Duodenal mucosa (tissue), 2 donors: ENCODE data around the gene VAMP2.

ENCODE experiments used
- H3K27ac ChIP-seq: one replicate; pipeline ENCODE4 v1.7.0; 2013; ENCODE audit warnings: low read depth, low read length
- H3K27me3 ChIP-seq, 2 donors: one replicate each; pipeline ENCODE4 v1.7.0; 2013; ENCODE audit warnings: low read length in 2 of 2, control low read depth in 1 of 2; ENCODE audit not compliant: insufficient read depth in 2 of 2, control insufficient read depth in 1 of 2
- H3K36me3 ChIP-seq, 2 donors: one replicate each; pipeline ENCODE4 v1.7.0; 2013; ENCODE audit warnings: low read length in 2 of 2, control low read depth in 1 of 2; ENCODE audit not compliant: insufficient read depth in 2 of 2, control insufficient read depth in 1 of 2
- H3K4me1 ChIP-seq, 2 donors: one replicate each; pipeline ENCODE4 v1.7.0; 2013; ENCODE audit warnings: low read length in 2 of 2, control low read depth in 1 of 2; ENCODE audit not compliant: insufficient read depth in 2 of 2, control insufficient read depth in 1 of 2
- H3K4me3 ChIP-seq, 2 donors: one replicate each; pipeline ENCODE4 v1.7.0; 2013; ENCODE audit warnings: low read length in 2 of 2, low read depth in 1 of 2
- H3K9ac ChIP-seq, 2 donors: one replicate each; pipeline ENCODE4 v1.7.0; 2013; ENCODE audit warnings: low read length in 2 of 2, low read depth in 1 of 2
- H3K9me3 ChIP-seq, 2 donors: one replicate each; pipeline ENCODE4 v1.7.0; 2013; ENCODE audit warnings: low read length in 2 of 2, control low read depth in 1 of 2; ENCODE audit not compliant: control insufficient read depth in 1 of 2

Gene VAMP2

DNA sequence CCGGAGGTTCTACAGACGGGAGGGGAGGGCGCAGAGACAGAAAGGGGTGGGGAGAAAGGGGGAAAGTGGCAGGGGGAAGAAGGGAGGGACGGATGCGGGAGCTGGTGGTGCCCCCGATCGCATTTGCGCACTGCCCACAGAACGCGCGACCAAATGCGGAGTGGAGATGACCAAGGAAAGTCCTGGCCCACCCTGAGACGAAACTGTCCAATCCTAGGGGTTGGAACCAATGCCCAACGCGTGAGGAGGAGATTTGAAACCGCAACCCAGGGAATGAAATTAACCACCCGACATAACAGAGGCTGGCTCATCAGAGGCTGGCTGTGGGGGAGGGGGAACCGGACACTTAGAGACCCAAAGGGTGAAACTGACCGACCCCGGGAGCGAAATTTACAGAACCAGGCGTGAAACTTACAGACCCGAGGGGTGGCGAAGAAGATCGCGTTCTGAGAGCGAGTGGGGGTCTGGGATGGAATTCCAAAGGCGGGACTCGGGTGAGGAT is 40.3 kb downstream of the VAMP2 start:
- Histone ChIP-seq H3K9me3 (no peaks in the 10 kb centered on the region), H3K4me1 (peaks cover 66 to 81% of the 10 kb centered on the region in 2 donors), H3K9ac (peak overlapping the region; percentile 19 to 38), H3K27me3 (peaks cover 39 to 42% of the 10 kb centered on the region in 2 donors), H3K4me3 (peak overlapping the region; percentile 66 to 67), H3K36me3 (no peaks in the 10 kb centered on the region), H3K27ac (no peak overlapping the region)

DNA sequence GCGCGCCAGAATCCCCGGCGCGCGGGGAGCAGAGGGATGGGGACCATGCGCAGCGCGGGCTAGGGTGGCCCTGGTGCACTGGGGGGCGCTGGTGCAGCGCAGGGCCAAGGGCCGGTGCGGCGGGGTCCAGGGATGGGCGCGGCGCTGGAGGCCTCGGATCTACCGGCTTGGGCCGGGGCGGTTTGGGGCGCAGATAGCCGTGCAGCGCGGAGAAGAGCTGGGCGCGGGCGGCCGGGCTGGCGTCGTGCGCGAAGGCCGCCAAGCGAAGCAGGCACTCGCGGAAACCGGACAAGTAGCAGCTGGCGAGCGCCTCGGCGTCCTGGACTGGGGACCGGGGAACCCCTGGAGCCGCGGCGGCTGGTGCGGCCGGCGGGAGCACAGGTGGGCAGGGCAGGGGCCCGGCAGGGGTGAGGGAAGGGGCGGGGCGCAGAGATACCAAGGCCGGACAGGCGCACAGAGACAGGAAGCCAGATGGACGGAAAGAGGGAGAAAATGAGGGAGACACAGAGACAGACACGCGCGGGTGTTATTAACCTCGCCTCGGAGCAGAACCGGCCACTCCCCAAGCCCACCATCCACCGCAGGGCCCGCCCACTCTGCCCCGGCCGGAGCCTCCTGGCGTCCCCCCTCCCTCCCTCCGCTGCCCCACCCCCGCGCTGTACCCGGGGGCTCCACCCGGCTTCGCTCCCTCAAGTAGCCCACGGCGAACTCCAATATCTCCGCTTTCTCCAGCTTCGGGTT is 40.9 kb downstream of the VAMP2 start:
- H3K4me1 ChIP-seq, result peaks cover 64 to 79% of the 10 kb centered on the region in 2 donors

DNA sequence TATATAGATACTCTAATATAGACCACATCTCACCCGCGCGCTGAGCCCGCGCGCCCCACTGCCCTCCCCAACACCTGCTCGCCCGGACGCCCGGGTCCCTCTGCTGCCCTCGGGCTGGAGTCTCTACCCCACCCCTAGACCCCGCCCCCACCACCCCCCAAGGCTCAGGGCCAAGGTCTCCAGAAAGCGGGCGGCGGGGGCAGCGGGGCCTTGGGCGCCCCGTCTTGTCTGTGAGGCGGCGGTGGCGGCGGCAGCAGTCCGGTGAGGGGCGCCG is 41.4 kb downstream of the VAMP2 start:
- peaks cover 62 to 79% of the 10 kb centered on the region in 2 donors for H3K4me1 ChIP-seq
- peak overlapping the region; percentile 4 to 46 for H3K9ac ChIP-seq
- no peaks in the 10 kb centered on the region for H3K36me3 ChIP-seq
- H3K27ac ChIP-seq, result no peak overlapping the region
- peaks cover 49 to 50% of the 10 kb centered on the region in 2 donors for H3K27me3 ChIP-seq
- H3K4me3 ChIP-seq, result peak overlapping the region; percentile 66 to 68
- no peaks in the 10 kb centered on the region for H3K9me3 ChIP-seq

More for the DNA sequence above, 40.9 kb downstream of the VAMP2 start:
- Histone ChIP-seq H3K27ac (no peak overlapping the region), H3K36me3 (no peaks in the 10 kb centered on the region), H3K27me3 (peaks cover 44 to 46% of the 10 kb centered on the region in 2 donors), H3K4me3 (peak overlapping the region; percentile 66 to 67), H3K9me3 (no peaks in the 10 kb centered on the region), H3K9ac (peak overlapping the region in 1 of 2 donors; percentile 19)

DNA sequence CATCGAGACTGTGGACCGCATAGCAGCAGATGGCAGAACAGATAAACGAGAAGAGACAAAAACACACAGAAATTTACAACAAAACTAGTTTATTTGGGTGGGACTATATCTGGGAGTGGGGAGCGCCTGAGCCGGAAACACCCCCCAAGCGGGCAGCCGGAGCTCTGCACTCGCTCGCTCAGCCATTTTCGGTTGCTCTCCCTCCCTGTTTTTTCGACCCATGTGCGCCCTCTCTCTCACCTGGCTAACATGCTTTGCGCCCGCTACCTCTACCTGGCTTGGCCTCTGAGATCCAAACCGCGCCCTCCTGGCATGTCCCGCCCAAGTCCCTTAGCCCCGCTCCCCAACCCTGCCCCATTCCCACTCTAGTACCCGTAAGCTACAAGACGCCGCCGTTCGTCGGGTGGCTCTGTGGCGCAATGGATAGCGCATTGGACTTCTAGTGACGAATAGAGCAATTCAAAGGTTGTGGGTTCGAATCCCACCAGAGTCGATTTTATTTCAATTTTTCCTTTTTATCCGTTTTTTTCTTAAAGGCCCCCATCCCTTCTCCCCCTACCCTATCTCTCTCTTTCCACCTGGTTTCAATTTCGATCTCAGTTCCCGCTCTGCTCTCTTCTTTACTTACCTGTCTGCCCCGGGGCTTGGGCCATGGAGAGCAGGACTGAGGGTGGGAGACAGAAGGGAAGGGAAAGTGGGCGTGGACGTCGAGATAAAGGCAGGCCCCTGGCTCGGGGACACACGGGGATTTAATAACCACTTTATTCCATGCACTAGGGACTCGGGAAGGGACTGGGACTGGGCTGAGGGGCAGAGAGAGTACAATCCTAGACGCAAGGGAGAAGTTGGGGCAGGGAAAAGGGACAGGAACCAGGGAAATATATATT is 42.0 kb downstream of the VAMP2 start:
- Histone ChIP-seq H3K9ac (peak overlapping the region; percentile 4 to 46), H3K27me3 (peaks cover 55 to 56% of the 10 kb centered on the region in 2 donors), H3K4me3 (peak overlapping the region; percentile 63 to 68), H3K9me3 (no peaks in the 10 kb centered on the region), H3K27ac (no peak overlapping the region), H3K36me3 (no peaks in the 10 kb centered on the region), H3K4me1 (peaks cover 58 to 74% of the 10 kb centered on the region in 2 donors)

DNA sequence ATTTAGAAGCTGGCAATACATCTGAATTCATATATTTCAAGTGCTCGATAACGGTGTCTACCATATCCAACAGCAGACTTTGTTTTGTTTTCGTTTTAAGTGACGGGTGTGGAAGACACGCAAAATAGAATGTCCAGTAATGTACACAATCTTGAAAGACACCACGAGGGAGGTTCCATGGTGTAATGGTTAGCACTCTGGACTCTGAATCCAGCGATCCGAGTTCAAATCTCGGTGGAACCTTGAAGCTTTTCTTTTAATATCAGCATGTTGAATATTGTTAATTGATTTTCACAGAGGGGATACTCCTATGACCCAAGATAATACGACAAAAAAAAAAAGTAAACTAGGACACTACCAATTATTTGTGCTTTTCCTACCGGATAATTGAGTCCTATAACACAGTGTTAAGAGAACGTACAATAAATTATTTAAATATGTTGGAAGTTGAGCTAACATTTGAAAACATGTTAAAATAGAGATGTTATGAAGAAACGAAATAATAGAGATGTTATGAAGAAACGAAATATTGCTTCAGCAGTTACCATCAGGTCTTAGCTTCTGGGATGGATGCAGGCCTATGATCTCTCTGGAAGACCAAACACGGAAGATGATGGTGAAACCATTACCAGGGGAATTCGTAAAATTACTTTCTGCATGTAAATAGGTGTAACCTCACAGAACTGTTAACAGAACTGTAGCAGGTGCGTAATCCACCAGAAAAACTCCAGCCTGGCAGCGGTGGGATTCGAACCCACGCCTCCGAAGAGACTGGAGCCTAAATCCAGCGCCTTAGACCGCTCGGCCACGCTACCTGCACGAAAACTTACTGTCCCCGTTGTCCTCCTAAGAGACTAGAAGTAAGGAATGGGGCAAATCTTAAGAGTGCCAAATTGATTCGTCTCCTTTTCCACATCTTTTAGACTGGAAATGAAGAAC is 42.9 kb downstream of the VAMP2 start:
- H3K27ac ChIP-seq, result no peak overlapping the region
- H3K9me3 ChIP-seq, result no peaks in the 10 kb centered on the region
- H3K36me3 ChIP-seq, result no peaks in the 10 kb centered on the region
- H3K9ac ChIP-seq, result no peak overlapping the region
- H3K4me3 ChIP-seq, result peak overlapping the region; percentile 80 to 82
- H3K4me1 ChIP-seq, result peaks cover 52 to 65% of the 10 kb centered on the region in 2 donors
- peaks cover 59% of the 10 kb centered on the region in 2 donors for H3K27me3 ChIP-seq

DNA sequence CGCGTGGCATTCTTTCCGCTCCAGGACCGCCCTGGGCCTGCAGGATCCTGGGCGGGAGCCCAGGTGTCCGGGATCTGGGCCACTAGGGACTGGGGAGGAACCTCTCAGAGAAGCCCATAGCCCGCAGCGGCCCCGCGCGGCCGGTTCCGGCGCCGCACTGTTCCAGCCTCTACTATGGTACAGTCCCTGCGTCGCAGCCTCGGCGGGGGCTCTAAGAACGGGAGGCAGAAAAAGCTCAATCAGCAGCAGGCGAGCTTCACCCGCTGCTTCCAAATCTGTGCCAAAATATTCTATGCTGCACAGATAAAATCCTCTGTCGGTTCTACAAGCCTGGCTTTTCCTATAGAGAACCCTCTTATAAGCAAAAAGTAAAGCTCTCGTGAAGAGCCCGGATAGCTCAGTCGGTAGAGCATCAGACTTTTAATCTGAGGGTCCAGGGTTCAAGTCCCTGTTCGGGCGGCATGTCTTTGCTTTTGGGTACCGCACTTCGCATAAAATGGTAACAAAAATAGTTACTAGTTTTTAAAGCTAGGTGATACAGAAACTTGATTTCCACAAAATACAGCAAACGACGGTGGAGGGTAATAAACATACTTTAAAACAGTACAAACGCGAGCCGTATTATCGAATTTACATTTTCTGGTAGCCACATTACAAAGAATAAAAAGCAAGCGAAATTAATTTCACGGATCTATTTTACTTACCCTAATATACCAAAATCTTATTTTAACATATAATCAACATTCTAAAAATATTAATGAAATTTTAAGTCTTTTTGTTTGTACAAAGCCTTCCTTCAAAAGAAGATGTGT is 43.8 kb downstream of the VAMP2 start:
- Histone ChIP-seq H3K4me1 (peaks cover 43 to 57% of the 10 kb centered on the region in 2 donors), H3K27me3 (peaks cover 59% of the 10 kb centered on the region in 2 donors), H3K27ac (no peak overlapping the region)

DNA sequence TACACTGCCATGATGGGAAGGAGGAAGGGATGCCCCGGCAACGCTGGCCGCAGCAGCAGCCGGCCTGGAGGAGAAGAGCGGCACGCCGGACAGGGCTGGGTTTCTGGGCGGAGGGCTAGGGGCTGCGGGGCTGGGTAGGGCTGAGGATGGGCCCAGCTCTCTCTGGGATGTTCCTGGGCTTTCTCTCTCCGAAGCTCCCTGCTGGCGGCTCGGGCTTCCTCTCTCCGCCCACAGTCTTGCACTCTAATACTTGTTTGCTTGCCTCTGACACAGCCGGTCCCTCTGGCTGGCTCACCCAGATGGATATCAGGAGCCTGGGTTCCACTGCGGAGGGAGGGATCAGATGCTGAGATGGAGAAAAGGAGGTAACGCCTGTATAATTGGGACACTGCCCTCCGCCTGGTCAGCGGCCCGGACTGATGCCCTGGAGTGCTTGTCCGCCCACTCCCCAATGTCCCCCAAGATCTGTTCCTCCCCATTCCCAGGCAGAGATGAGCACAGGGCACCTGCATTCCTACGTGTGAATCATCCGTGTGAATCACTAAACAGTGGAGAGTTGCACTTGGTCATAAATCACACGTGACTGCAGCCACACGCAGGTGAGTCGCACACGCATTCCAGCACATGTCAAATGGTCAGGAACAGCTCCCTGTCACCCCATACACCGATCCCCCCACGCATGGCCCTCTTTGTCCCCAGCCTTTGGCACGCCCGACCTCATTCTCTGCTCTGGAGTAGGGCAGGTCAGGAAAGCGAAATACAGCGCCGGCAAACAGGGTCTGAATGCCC is 44.6 kb downstream of the VAMP2 start, which contains the start of gene ALOXE3:
Gene ALOXE3, minus strand, starts transcription at position 535 of the 789 bp plus-strand sequence. Its CDS starts 524 bp downstream, at position 11.
- Histone ChIP-seq H3K36me3 (no peaks in the 10 kb centered on the region), H3K4me1 (peaks cover 35 to 49% of the 10 kb centered on the region in 2 donors), H3K9ac (peak within 1 kb of the TSS; percentile 63 to 89), H3K27me3 (peaks cover 53% of the 10 kb centered on the region in 2 donors), H3K27ac (no peak within 1 kb of the TSS), H3K4me3 (peak within 1 kb of the TSS; percentile 80 to 82), H3K9me3 (no peaks in the 10 kb centered on the region)

More for the DNA sequence above, 43.8 kb downstream of the VAMP2 start:
- Histone ChIP-seq H3K4me3 (peak overlapping the region; percentile 80 to 82), H3K9ac (peak overlapping the region; percentile 63 to 89), H3K36me3 (no peaks in the 10 kb centered on the region), H3K9me3 (no peaks in the 10 kb centered on the region)

DNA sequence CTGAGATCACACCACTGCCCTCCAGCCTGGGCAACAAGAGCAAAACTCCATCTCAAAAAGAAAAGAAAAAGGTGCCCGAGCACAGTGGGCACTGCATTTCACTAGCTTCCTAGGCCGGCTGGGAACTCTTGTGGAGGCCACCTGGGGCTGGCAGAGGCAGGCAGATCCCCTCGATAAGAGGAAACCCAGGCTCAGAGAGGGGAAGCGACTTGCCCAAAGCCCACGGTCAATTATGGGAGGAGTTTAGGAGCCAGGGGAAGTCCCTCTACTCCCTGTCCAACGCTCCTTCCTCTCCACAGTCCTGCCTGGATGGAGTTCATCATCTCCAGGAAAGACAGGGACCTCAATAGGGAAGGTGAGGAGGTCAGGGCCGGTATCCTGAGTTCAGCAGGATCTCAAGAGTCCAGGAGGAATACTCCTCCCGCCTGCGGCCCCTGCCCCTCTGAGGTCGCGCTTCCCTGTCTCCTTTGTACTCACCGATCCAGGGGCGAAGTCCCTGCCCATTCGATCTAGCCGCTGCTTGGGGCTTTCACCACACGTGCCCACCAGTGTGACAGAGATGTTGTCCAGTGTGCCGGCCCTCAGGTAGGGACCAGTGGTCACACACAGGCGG is 45.3 kb downstream of the VAMP2 start:
- H3K4me3 ChIP-seq, result peak overlapping the region in 1 of 2 donors; percentile 80

More for the DNA sequence above, 45.3 kb downstream of the VAMP2 start:
- H3K36me3 ChIP-seq, result no peaks in the 10 kb centered on the region
- no peak overlapping the region for H3K27ac ChIP-seq
- H3K27me3 ChIP-seq, result peaks cover 53% of the 10 kb centered on the region in 2 donors
- peak overlapping the region in 1 of 2 donors; percentile 63 for H3K9ac ChIP-seq
- H3K9me3 ChIP-seq, result no peaks in the 10 kb centered on the region
- H3K4me1 ChIP-seq, result peaks cover 28 to 42% of the 10 kb centered on the region in 2 donors
